Measurements from ENCODE around the gene TBC1D24.

Gene TBC1D24

DNA sequence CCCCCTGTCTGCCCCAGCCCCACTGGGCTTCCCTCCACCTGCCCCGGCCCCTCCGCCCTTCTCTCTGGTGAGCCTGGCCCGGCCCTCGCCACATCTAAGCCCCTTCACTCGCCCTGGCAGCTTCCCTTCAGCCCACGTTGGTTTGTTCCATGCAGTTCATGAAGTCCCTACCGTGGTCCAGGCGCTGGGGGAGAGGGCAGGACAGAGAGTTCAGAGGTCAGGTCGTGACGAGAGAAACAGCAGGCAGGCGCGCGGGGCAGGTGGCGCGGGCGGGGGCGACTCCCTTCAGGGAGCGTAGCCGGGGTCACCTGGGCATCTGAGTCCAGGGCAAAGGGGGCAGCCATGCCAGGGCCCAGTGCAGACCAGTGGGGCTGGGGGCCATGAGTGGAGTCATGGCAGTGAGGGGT lies 23.9 kb upstream of the TBC1D24 start:
- no peak for DNase-seq

DNA sequence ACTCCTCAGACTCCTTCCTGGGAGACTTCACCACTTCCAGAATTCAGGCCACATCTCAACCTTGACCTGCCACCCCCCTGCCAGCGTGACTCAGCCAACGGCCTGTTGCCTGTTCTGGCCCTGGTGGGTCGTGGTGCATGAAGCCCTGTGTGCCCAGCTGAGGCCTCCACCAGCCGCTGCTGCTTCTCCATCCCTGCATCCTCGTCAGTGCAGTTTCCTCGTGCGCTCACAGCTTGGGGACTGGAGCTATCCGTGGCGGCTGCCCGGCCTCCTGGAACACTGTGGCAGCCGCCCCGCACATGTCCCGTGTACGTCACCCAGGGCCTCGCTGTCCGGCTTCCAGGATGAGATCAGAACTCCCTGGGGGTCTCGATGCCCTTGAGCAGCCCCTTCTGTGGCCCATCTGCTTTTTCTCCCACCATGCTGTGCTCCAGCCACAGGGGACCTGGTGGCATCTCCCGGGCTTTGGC lies 23.0 kb upstream of the TBC1D24 start:
- no peak for DNase-seq

DNA sequence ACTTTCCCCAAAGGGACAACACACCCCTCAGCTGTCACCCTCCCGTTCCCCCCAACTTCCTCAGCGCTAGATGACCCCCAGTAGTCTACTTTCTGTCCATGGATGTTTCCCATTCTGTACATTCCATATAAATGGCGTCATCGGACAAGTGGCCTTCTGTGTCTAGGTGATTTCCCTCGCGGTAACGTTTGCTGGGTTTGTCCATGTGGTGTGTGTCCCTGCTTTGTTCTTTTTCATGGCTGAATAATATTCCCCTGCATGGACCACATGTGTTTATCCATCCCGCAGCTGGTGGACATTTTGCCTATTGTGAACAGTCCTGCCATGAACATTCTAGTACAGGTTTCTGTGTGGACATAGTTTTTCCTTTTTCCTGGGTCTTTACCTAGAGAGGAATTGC lies 22.3 kb upstream of the TBC1D24 start:
- DNase-seq, result no peak

DNA sequence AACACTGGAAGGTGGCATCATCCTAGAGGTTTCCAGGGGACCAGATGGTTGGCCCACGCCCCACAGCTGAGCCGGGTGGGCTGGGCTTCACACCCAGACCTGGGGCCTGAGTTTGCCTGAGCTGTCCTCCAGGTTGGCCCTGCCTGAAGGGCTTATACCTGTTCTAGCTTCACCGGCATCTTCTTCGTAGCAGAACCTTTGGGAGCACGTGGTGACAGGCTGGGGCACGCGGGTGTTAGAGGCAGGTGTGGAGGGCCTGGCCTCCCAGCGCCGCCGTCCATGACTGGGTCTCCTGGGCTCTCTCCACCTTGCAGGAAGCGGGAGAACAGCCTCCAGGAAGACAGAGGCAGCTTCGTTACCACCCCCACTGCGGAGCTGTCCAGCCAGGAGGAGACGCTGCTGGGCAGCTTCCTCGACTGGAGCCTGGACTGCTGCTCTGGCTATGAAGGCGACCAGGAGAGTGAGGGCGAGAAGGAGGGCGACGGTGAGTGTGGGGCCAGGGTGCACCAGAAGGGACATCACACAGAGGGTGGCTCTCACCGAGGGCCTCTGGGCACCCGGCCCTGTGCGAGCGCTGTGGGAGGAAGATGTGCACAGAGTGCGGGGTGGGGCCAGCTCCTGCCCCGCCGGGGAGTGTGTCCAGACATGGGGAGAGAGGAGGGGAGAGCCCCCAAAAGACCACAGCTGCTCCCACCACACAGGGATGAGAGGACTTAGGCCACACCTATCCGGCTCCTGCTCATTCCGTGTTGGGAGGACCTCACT lies 19.7 kb upstream of the TBC1D24 start:
- DNase-seq, result no peak

DNA sequence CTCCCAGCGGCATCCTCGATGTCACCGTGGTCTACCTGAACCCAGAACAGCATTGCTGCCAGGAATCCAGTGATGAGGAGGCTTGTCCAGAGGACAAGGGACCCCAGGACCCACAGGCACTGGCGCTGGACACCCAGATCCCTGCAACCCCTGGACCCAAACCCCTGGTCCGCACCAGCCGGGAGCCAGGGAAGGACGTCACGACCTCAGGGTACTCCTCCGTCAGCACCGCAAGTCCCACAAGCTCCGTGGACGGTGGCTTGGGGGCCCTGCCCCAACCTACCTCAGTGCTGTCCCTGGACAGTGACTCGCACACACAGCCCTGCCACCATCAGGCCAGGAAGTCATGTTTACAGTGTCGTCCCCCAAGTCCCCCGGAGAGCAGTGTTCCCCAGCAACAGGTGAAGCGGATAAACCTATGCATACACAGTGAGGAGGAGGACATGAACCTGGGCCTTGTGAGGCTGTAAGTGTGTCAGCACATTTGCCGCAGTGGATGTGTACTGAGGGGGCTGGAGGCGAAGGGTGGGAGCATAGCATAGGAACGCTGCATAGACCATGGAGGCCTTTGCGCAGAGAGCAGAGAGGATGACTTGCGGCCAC lies 18.3 kb upstream of the TBC1D24 start:
- DNase-seq, result no peak

DNA sequence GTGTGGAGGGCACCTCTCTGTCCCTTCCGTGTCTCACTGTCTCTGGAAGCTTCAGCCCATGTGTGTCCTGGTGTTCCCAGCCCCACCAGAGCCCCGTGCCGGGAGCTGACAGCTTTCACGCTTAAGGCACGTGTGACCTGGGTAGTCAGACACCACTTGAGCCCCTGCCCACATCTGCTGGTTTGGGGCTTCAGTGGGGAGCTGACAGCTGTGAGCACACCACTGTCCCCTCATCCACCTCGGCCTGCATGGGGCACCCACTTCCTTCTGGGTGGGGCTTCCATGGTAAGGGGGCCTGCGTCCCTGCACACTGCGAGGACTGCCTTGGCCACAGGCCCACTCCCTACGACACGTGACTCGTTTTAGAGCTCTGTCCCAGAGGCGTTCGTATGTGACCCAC lies 17.7 kb upstream of the TBC1D24 start:
- no peak for DNase-seq

DNA sequence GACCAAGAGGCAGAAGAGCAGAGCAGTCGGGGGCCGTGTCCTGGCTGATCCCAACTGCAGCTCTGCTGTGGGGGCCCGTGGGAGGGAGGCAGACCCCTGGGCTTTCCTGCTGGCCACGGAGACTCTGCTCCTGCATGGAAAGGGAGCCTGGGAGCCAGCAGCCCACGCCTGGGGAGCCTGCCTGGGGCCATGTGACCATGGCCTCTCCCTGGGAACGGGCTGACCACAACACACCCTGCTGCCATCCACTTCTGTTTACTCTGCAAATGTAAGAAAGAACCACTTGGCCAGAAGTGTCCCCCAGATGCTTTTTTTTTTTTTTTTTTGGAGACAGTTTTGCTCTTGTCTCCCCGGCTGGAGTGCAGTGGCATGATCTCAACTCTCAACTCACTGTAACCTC lies 17.0 kb upstream of the TBC1D24 start:
- DNase-seq, result no peak

DNA sequence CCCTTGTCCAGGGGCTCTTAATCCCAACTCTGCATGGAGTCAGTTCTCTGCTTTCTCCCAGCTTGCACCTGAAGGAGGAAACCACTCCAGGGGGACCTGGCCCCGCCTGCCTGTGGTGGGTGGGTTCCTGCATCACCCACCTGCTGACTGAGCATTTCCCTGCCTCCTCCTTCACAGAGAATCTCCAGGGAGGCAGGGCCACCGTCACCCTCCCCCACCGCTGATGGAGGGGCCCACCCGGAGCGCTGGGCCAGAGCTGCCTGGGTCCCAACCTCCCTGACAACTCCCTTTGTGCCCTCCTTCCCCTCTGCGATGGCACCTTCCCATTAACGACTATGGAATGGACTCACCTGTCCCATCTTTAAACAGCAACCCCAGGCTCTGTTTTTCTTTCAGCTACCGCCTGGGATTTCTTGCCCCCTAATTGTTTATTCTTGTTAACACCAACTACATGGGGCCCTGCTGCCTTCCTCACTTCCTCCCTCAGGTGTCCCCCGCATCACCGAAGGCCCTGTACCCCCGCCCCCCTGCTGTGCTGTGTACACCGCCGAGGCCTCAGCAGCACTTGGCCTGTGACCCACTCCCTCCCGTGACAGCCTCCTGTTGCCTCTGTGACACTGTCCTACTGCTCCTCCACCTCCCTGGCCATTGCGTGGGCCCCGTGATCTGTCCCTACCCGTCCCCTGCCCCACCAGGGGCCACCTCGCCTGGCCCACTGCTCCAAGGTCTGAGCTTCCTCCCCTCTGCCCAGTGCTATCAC lies 15.9 kb upstream of the TBC1D24 start:
- no peak for DNase-seq

DNA sequence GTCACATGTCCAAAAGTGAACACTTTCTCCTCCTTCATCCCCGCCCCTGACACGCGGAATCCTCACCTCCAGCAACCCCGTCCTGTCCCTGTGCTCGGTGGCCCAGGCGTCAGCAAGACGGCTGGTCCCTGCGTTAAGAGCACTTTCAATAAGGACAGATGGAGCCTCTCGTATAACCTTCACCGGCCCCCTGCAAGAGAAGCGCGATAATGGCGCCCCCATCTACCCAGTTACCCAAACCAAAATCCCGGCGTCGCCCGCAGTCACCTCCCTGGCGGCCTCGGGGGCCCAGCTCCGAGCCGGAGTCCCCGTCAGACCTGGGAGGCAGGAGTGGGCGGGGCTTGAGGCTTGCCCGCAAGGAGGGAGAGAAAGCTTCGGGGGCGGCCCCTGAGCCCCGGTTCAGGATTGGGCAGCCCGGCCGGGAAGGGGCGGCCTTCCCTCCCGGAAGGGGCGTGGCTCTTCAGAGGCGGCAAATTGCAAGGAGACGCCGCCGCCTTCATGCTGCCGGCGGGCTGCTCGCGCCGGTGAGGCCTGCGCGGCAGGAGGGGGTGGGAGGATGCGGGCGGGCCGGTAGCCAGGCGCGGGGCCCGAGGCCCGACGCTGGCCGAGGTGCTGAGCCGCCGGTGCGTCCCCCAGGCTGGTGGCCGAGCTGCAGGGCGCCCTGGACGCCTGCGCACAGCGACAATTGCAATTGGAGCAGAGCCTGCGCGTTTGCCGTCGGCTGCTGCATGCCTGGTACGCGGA lies 15.1 kb upstream of the TBC1D24 start, which contains the start of gene TEDC2:
Gene TEDC2, plus strand, starts transcription at position 463 of the 744 bp plus-strand sequence. Its CDS starts 36 bp downstream, at position 499.
- DNase-seq, result peak; percentile 96

DNA sequence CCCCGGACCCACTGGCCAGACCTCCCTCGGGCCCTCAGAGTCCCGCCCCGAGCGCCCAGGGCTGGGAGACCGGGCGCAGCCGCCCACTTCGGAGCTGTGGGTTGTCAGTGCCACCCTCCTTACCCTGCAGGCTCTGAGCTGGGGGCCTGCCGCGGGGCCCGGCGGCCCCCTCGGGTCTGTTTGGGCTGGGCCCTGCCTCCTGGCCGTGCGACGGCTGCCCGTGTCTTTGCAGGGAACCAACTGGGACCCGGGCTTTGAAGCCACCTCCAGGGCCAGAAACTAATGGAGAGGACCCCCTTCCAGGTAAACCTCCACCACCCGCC lies 14.6 kb upstream of the TBC1D24 start:
- DNase-seq, result no peak

DNA sequence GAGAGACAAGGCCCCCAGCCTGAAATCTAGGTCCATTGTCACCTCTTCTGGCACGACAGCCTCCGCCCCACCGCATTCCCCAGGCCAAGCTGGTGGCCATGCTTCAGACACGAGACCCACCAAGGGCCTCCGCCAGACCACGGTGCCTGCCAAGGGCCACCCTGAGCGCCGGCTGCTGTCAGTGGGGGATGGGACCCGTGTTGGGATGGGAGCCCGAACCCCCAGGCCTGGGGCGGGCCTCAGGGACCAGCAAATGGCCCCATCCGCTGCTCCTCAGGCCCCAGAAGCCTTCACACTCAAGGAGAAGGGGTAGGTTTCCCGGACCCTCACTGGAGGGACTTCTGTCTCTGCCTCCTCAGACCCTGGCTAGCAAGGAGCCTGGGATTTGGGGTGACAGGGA lies 14.0 kb upstream of the TBC1D24 start:
- DNase-seq, result no peak

DNA sequence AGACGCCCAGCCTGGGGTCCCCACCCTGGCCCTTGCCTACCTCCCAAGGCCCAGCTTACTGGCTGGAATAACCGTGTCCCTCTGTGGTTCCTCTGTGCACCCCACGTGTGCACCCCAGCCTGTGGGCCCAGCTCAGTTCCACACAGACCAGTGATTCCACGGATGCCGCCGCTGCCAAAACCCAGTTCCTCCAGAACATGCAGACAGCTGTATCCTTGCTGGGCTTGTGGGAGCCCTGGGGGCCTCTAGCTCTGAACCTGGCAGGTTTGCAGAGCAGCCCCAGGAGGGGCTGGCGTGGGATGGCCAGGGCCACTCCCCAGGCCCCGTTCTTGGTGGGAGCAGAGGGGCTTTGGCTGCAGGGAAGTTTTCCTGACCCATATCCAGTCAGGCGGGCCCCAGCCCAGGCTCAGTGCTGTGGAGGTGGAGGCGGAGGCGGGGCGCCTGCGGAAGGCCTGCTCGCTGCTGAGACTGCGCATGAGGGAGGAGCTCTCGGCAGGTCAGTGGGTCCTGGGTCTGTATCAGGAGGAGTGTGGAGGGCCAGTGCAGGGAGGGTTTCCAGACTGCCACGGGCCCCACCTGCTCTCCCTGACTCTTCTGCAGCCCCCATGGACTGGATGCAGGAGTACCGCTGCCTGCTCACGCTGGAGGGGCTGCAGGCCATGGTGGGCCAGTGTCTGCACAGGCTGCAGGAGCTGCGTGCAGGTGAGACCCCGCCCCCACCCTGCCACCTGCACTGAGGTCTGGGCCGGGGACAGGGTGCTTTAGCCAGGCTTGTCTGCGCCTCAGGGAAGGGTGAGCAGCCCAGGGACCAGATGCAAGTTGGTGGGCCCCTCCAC lies 12.7 kb upstream of the TBC1D24 start:
- no peak for DNase-seq

DNA sequence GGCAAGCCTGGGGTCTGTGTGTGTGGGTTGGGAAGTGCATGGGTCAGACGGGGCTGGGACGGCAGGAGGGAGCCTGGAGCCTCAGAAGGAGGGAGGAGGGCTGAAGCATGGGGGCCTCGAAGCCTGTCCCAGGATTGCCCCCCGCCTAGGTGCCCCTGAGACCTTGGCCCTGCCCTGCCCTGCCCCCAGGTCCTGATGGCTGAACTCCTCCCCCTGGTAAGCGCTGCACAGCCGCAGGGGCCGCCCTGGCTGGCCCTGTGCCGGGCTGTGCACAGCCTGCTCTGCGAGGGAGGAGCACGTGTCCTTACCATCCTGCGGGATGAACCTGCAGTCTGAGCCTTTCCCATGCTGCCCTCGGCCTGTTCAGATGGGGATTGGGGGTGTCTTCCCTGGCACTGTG lies 10.6 kb upstream of the TBC1D24 start:
- no peak for DNase-seq

DNA sequence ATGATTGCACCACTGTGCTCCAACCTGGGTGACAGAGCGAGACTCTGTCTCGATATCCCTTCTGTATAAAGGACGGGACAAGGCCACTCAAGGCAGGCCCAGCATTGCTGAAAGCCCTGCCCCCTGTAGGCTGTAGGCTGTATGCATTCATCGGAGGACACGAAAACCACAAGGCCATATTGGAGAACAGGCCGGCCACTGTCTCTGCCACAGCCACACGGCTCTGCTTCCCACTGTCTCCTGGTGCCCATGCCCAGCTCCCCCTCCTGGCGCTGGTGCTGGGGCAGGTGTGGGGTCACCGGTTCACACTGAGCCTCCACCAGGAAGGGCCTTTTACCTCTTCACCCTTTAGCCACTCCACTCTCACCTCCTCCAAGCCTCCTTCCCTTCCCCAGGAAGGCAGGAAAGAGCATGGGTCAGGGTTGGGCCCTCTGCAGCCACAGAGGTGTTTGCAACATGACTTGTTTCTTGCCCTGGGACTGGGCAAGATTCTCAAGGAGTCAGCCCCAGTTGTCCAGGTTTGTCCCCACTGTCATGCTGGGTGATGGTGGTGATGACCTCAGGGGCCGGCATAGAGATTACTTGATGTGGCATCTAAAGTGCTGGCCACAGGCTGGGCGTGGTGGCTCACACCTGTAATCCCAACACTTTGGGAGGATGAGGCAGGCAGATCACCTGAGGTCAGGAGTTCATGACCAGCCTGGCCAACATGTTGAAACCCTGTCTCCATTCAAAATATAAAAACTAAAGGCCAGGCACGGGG lies 9.1 kb upstream of the TBC1D24 start:
- no peak for DNase-seq

DNA sequence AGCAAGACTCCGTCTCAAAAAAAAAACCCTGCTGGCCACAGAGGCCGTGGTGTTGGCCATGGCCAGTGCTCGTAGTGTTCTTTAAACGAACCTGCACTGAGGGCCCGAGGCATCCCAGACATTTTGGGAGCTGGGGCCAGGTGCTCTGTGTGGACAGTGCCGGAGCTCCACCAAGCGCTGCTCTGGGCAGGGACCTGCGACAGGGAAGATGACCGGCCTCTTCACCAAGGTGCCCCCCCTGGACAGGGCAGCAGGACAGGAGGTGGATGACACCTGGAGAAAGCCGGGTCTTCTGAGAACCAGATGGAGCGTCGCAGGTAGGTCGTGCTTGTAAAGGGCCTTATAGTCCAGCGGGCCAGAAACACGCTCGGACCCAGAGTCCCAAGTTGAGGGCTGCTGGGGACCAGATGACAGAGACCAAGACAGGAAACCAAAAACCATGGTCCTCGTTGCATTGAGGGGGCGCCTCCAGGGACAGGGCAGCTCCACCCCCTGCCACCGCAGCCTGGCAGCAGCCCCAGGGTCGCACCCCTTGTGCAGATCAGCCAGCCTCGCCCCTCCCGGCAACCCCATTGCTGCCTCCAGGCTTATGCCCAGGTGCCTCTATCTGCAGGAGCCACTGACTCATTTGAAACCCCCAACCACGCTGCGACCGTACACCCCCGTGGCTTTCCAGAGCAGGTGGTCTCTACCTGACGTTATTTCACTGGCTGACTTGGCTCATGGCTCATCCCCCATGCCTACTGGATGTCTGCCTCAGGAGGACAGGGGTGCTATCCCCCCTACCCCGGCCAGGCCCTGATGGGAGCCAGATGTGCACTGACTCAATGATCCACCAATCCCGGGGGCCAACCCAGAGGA lies 8.0 kb upstream of the TBC1D24 start:
- no peak for DNase-seq

DNA sequence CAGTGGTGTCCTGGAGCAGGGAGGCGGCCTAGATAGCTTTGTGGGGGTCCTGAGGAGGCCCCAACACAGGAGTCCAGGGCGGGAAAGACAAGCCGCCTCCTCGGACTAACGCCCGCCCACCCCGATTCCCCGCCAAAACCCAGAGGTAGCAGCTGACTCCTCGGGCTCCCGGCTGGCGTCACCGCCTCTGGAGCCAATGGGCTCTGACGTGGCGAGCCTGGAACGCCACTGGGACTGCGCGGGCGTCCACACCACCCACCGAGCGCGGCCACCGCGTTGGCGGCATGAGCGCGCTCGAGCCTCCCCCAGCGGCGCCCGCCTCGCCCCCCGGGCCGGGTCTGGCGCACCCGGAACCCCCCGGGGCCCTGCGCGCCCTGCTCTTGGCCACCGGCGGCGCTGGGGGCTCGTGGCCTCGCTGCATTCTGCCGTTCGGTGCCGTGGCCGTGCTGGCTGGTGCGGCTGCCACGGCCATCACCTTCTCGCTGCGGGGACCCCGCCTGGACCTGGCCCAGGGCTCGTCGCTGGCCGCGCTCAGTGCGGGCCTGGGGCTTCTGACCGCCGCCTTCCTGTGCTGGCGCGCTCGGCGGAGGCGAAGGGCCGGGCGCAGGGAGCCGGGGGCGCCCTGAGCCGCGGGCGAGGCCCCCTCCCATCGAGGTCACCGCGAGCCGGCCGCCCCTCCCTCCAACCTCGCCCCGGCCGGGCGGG lies 7.2 kb upstream of the TBC1D24 start:
- DNase-seq, result peak; percentile 91

DNA sequence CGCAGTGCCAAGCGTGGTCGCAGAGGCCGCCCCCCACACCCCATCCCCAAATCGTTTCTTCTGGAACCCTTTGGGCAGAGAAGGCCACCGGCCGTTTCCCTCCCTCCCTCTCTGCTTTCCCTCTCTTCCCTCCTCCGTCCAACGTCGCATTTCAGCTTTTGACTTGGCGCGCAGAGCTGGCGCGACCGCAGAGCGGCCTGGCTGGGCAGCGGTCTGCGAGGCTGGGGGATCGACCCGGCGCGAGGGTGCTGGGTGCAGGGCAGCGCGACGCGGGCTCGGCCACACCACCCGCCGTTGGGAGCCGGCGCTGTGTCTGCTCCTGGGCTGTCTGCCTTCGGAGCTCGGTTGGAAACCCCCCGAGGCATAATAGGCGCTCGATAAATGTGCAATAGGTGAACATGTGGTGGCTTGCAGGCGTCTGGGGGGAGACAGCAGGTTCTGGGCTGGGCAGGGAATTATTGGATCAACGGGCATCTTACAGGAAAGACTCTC lies 6.6 kb upstream of the TBC1D24 start:
- peak; percentile 67 for DNase-seq

DNA sequence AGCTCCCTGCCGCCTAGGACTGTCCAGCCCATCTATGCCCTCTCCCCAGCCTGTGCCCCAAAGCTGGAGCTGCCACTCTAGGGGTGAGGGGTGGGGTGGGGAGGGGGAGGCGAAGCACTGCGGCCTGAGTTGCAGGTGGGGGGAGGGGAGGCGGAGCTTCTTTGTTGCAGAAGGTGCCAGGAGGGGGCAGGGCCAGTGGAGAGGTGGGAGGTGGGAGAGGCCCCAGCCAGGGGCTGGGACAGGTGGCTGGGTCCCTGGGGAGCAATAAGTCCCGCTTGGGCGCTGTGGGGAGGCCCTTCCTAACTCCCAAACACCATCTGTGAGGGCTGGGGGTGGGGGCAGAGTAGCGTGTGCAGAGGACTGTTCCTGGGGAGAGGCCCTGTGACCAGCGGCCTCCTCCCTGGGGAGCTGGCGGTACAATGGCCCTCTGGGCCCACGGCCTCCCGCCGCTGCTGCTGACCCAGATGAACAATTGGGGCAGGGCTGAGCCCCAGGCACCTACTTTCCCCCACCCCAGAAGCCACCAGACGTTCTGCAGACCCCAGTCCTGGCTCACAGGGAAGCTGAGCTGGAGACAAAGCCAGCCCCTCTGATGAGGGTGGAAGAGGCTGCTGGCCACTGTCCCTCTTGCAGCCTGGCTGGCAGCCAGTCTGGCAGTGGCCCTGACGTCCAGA lies 6.1 kb upstream of the TBC1D24 start:
- no peak for DNase-seq
